ENCODE data around the gene ANKRD40CL. TPM values are rescaled to one million over a fixed set of nuclear protein-coding genes. Genes with fewer than 3 reads are reported as not detected.

ANKRD40CL gene
- polyA plus RNA-seq, 1 donor (not counting 4 experiments of a cell fraction or from before 2014, with no cell fraction given), result not detected

DNA sequence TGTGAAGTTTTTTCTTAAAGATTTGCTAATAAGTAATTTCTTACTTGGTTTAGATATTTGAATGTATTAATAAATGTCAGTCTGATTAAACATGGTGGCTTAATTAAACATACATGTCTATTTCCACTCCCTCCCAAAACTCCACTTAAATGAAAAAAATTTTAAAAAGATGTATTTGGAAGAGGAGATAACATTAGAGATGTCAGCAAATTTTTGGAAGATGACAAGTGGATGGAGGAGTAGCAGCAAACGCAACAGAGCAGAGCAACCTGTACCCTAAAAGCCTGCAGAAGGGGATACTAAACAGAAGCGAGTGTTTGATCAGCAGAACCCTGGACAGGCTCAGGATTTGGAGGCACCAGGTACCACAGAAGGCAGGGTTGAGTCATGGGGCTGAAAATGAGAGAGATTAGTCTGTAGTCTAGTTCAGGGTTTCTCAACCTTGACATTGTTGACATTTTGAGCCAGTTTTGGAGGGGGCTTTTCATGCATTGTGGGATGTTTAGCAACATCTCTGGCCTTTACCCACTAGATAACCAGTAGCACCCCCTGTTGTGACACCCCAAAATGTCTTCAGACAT, 30.1 kb downstream of the ANKRD40CL start:
- dilution Hi-C loops (cut with MboI; ENCODE audit: extremely low pct_ligation_motif_present, low sequenced_read_pairs), result no loop called here
- H3K9me1 ChIP-seq (ENCODE audit: control insufficient read depth, extremely low read depth, insufficient read depth, low read length), result no peaks in the 10 kb centered on the region
- H3K27ac ChIP-seq (ENCODE audit: control insufficient read depth, insufficient read depth, low read length), result no peak overlapping the region
- H3K4me2 ChIP-seq (ENCODE audit: control insufficient read depth, extremely low read depth, insufficient read depth, low read depth, low read length), result no peak overlapping the region
- no peaks in the 10 kb centered on the region for H3K9me3 ChIP-seq (ENCODE audit: control insufficient read depth, low read depth, low read length)
- peaks cover 86% of the 10 kb centered on the region for H3K79me2 ChIP-seq (ENCODE audit: control insufficient read depth, insufficient read depth, low read length)
- TF ChIP-seq, protein P1, sequence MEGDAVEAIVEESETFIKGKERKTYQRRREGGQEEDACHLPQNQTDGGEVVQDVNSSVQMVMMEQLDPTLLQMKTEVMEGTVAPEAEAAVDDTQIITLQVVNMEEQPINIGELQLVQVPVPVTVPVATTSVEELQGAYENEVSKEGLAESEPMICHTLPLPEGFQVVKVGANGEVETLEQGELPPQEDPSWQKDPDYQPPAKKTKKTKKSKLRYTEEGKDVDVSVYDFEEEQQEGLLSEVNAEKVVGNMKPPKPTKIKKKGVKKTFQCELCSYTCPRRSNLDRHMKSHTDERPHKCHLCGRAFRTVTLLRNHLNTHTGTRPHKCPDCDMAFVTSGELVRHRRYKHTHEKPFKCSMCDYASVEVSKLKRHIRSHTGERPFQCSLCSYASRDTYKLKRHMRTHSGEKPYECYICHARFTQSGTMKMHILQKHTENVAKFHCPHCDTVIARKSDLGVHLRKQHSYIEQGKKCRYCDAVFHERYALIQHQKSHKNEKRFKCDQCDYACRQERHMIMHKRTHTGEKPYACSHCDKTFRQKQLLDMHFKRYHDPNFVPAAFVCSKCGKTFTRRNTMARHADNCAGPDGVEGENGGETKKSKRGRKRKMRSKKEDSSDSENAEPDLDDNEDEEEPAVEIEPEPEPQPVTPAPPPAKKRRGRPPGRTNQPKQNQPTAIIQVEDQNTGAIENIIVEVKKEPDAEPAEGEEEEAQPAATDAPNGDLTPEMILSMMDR (optimal IDR thresholded peaks at IDR 0.05 in 1 of 3, IDR thresholded peaks at IDR 0.05 in 1 of 3, conservative IDR thresholded peaks at IDR 0.05 in 1 of 3; ENCODE audit: extremely low read depth in 1 of 3, insufficient read depth in 2 of 3, low read length in 3 of 3), result no peak
- TF ChIP-seq EZH2 (IDR thresholded peaks at IDR 0.05; ENCODE audit: low read length), result no peak
- H3K9ac ChIP-seq (ENCODE audit: control insufficient read depth, extremely low read depth, insufficient read depth, low read length), result peak overlapping the region; percentile 13
- H3K4me3 ChIP-seq (ENCODE audit: control insufficient read depth in 2 of 3, extremely low read depth in 1 of 3, insufficient read depth in 2 of 3, low read depth in 1 of 3, low read length in 3 of 3), result no peak overlapping the region
- no peaks in the 10 kb centered on the region for H3K4me1 ChIP-seq (ENCODE audit: control insufficient read depth, extremely low read depth, insufficient read depth, low read length)
- H4K20me1 ChIP-seq (ENCODE audit: control insufficient read depth, extremely low read depth, insufficient read depth, low read length), result peaks cover 22% of the 10 kb centered on the region
- H3K27me3 ChIP-seq (ENCODE audit: control insufficient read depth, extremely low read depth, insufficient read depth, low read length), result no peaks in the 10 kb centered on the region
- peaks cover 22 to 24% of the 10 kb centered on the region in 2 experiments for H3K36me3 ChIP-seq (ENCODE audit: control insufficient read depth in 2 of 2, extremely low read depth in 1 of 2, insufficient read depth in 2 of 2, low read length in 2 of 2)
- no peak overlapping the region for H2AFZ ChIP-seq (ENCODE audit: control insufficient read depth, low read length)
- DNase-seq (ENCODE audit: low read depth, low spot score) (no peak), FAIRE-seq (no peak)

DNA sequence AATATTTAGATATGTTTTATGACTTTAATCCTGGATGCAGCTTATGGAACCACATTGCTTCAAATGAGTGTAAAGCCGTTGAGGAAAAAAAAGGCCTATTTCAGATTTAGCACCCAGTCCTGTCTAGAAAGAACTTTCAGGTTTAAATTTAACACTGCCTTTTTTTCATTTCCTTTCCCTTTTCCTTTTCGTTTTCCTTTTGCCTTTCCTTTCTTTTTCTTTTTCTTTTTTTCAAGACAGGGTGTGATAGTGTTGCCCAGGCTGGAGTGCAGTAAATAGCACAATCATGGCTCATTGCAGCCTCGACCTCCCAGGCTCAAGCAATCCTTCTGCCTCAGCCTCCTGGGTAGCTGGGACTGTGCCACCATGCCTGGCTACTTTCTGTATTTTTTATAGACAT, 32.0 kb downstream of the ANKRD40CL start:
- H3K27ac ChIP-seq (ENCODE audit: control insufficient read depth, insufficient read depth, low read length), result no peak overlapping the region
- dilution Hi-C loops (cut with MboI; ENCODE audit: extremely low pct_ligation_motif_present, low sequenced_read_pairs), result no loop called here
- no peak overlapping the region for H3K4me3 ChIP-seq (ENCODE audit: control insufficient read depth in 2 of 3, extremely low read depth in 1 of 3, insufficient read depth in 2 of 3, low read depth in 1 of 3, low read length in 3 of 3)
- H3K4me2 ChIP-seq (ENCODE audit: control insufficient read depth, extremely low read depth, insufficient read depth, low read depth, low read length), result no peak overlapping the region
- peaks cover 95% of the 10 kb centered on the region for H3K79me2 ChIP-seq (ENCODE audit: control insufficient read depth, insufficient read depth, low read length)
- FAIRE-seq, result no peak
- no peaks in the 10 kb centered on the region for H3K9me3 ChIP-seq (ENCODE audit: control insufficient read depth, low read depth, low read length)
- H2AFZ ChIP-seq (ENCODE audit: control insufficient read depth, low read length), result no peak overlapping the region
- H3K4me1 ChIP-seq (ENCODE audit: control insufficient read depth, extremely low read depth, insufficient read depth, low read length), result no peaks in the 10 kb centered on the region
- no peak for DNase-seq (ENCODE audit: low read depth, low spot score)
- H3K9me1 ChIP-seq (ENCODE audit: control insufficient read depth, extremely low read depth, insufficient read depth, low read length), result no peaks in the 10 kb centered on the region
- H3K9ac ChIP-seq (ENCODE audit: control insufficient read depth, extremely low read depth, insufficient read depth, low read length), result no peak overlapping the region
- peaks cover 25% of the 10 kb centered on the region for H4K20me1 ChIP-seq (ENCODE audit: control insufficient read depth, extremely low read depth, insufficient read depth, low read length)
- no peaks in the 10 kb centered on the region for H3K27me3 ChIP-seq (ENCODE audit: control insufficient read depth, extremely low read depth, insufficient read depth, low read length)
- peaks cover 11 to 17% of the 10 kb centered on the region in 2 experiments for H3K36me3 ChIP-seq (ENCODE audit: control insufficient read depth in 2 of 2, extremely low read depth in 1 of 2, insufficient read depth in 2 of 2, low read length in 2 of 2)
- TF ChIP-seq, protein P1 (optimal IDR thresholded peaks at IDR 0.05 in 1 of 3, IDR thresholded peaks at IDR 0.05 in 1 of 3, conservative IDR thresholded peaks at IDR 0.05 in 1 of 3; ENCODE audit: extremely low read depth in 1 of 3, insufficient read depth in 2 of 3, low read length in 3 of 3), result no peak
- TF ChIP-seq EZH2 (IDR thresholded peaks at IDR 0.05; ENCODE audit: low read length), result no peak
